GM12873 (cell line): ENCODE measurements around the gene ZFP92.

Experiments used
- CTCF ChIP-seq: IDR thresholded peaks from 2 replicates; pipeline ENCODE4 v1.5.1; 2012; ENCODE audit warnings: low read depth, mild to moderate bottlenecking, moderate library complexity, low read length, control low read depth; ENCODE audit not compliant: insufficient read depth; ENCODE audit errors: missing control alignments

ZFP92 gene

GRCh38 chrX:153407736-153408135 is 3.5 kb upstream of the ZFP92 start:
- no peak for TF ChIP-seq CTCF

- TF ChIP-seq CTCF, result no peak
These were observed 3.0 kb upstream of the ZFP92 start for GRCh38 chrX:153408221-153408721.

- no peak for TF ChIP-seq CTCF
These were observed 2.4 kb upstream of the ZFP92 start for GRCh38 chrX:153408871-153409351.

- no peak for TF ChIP-seq CTCF
These were observed 1.7 kb upstream of the ZFP92 start for GRCh38 chrX:153409414-153410101.

GRCh38 chrX:153410373-153410772 is 899 bp upstream of the ZFP92 start:
- no peak for TF ChIP-seq CTCF

GRCh38 chrX:153410888-153411254 is 401 bp upstream of the ZFP92 start:
- no peak for TF ChIP-seq CTCF

- TF ChIP-seq CTCF, result no peak
These were observed 809 bp downstream of the ZFP92 start for GRCh38 chrX:153411988-153412574.
